Stimulated activated CD8-positive, alpha-beta memory T cell treated with anti-CD3 and anti-CD28 coated beads, Interleukin-4, amount 100 ng/mL, for 48 hours (primary cell): ENCODE data around the gene METAP2.
"Not testable (repeated sequence)": the region's sequence is repeated elsewhere in the genome, so short reads cannot be mapped to it uniquely, and the experiment has no call there.

Source experiments
- DNase-seq: peaks from one replicate; pipeline ENCODE4 v3.0.0-alpha.2; 2020

METAP2 gene

GRCh38 chr12:95473884-95474659 is at the start of gene METAP2:
TSS of gene METAP2 (plus strand) at chr12:95474152. CDS start at chr12:95474180, 28 bp downstream.
- DNase-seq: peak; percentile 95

GRCh38 chr12:95424271-95424994 is 49.5 kb upstream of the METAP2 start:
- DNase-seq: no peak

GRCh38 chr12:95429172-95429510 is 44.8 kb upstream of the METAP2 start:
- no peak for DNase-seq

GRCh38 chr12:95431120-95431519 is 42.8 kb upstream of the METAP2 start:
- no peak for DNase-seq

- DNase-seq: no peak
Observed at GRCh38 chr12:95435355-95435754, 38.6 kb upstream of the METAP2 start.

- DNase-seq: no peak
Observed at GRCh38 chr12:95437565-95437964, 36.4 kb upstream of the METAP2 start.

GRCh38 chr12:95439461-95440230 is 34.3 kb upstream of the METAP2 start:
- no peak for DNase-seq

- no peak for DNase-seq
Observed at GRCh38 chr12:95440401-95440800, 33.6 kb upstream of the METAP2 start.

GRCh38 chr12:95443459-95443858 is 30.5 kb upstream of the METAP2 start:
- DNase-seq: no peak

- DNase-seq: not testable (repeated sequence)
Observed at GRCh38 chr12:95445099-95445498, 28.9 kb upstream of the METAP2 start.

- no peak for DNase-seq
Observed at GRCh38 chr12:95445884-95446505, 28.0 kb upstream of the METAP2 start.

GRCh38 chr12:95446506-95446900 is 27.4 kb upstream of the METAP2 start:
- DNase-seq: no peak

- DNase-seq: not testable (repeated sequence)
Observed at GRCh38 chr12:95449656-95450055, 24.3 kb upstream of the METAP2 start.

- not testable (repeated sequence) for DNase-seq
Observed at GRCh38 chr12:95452501-95452900, 21.5 kb upstream of the METAP2 start.

- not testable (repeated sequence) for DNase-seq
Observed at GRCh38 chr12:95453881-95454280, 20.1 kb upstream of the METAP2 start.

- DNase-seq: not testable (repeated sequence)
Observed at GRCh38 chr12:95454780-95455215, 19.2 kb upstream of the METAP2 start.

- DNase-seq: not testable (repeated sequence)
Observed at GRCh38 chr12:95457605-95458004, 16.3 kb upstream of the METAP2 start.

GRCh38 chr12:95458761-95459160 is 15.2 kb upstream of the METAP2 start:
- DNase-seq: no peak

GRCh38 chr12:95459310-95459709 is 14.6 kb upstream of the METAP2 start:
- DNase-seq: no peak

GRCh38 chr12:95460105-95460504 is 13.8 kb upstream of the METAP2 start:
- DNase-seq: no peak

GRCh38 chr12:95460896-95461295 is 13.1 kb upstream of the METAP2 start:
- DNase-seq: no peak

- no peak for DNase-seq
Observed at GRCh38 chr12:95462081-95462480, 11.9 kb upstream of the METAP2 start.

- no peak for DNase-seq
Observed at GRCh38 chr12:95462551-95462950, 11.4 kb upstream of the METAP2 start.
